Measurements from ENCODE around the gene CNGA3.
"Not testable (repeated sequence)": the region's sequence is repeated elsewhere in the genome, so short reads cannot be mapped to it uniquely, and the experiment has no call there.

Gene CNGA3

GRCh38 chr2:98403878-98404277 is 57.6 kb downstream of the CNGA3 start:
- no peak for DNase-seq (ENCODE audit: low spot score)

GRCh38 chr2:98404556-98405250 is 58.4 kb downstream of the CNGA3 start:
- DNase-seq (ENCODE audit: low spot score) = no peak

GRCh38 chr2:98405301-98405700 is 59.0 kb downstream of the CNGA3 start:
- no peak for DNase-seq (ENCODE audit: low spot score)

- DNase-seq (ENCODE audit: low spot score) = no peak
These were observed 61.9 kb downstream of the CNGA3 start for GRCh38 chr2:98408155-98408554.

GRCh38 chr2:98412751-98413458 is 66.6 kb downstream of the CNGA3 start:
- peak; percentile 67 for DNase-seq (ENCODE audit: low spot score)

GRCh38 chr2:98414246-98414645 is 68.0 kb downstream of the CNGA3 start:
- not testable (repeated sequence) for DNase-seq (ENCODE audit: low spot score)

GRCh38 chr2:98415719-98416248 is 69.5 kb downstream of the CNGA3 start:
- DNase-seq (ENCODE audit: low spot score) = not testable (repeated sequence)

GRCh38 chr2:98416383-98417159 is 70.3 kb downstream of the CNGA3 start:
- no peak for DNase-seq (ENCODE audit: low spot score)

- DNase-seq (ENCODE audit: low spot score) = no peak
These were observed 73.3 kb downstream of the CNGA3 start for GRCh38 chr2:98419544-98419943.

GRCh38 chr2:98419977-98420725 is 73.9 kb downstream of the CNGA3 start:
- no peak for DNase-seq (ENCODE audit: low spot score)

GRCh38 chr2:98422449-98422848 is 76.2 kb downstream of the CNGA3 start:
- no peak for DNase-seq (ENCODE audit: low spot score)

GRCh38 chr2:98426771-98427170 is 80.5 kb downstream of the CNGA3 start:
- DNase-seq (ENCODE audit: low spot score) = no peak

GRCh38 chr2:98432145-98432544 is 85.9 kb downstream of the CNGA3 start:
- no peak for DNase-seq (ENCODE audit: low spot score)

GRCh38 chr2:98433363-98433964 is 87.2 kb downstream of the CNGA3 start:
- no peak for DNase-seq (ENCODE audit: low spot score)

- no peak for DNase-seq (ENCODE audit: low spot score)
These were observed 88.2 kb downstream of the CNGA3 start for GRCh38 chr2:98434492-98434891.

- not testable (repeated sequence) for DNase-seq (ENCODE audit: low spot score)
These were observed 89.4 kb downstream of the CNGA3 start for GRCh38 chr2:98435670-98436069.

GRCh38 chr2:98436734-98437133 is 90.5 kb downstream of the CNGA3 start:
- DNase-seq (ENCODE audit: low spot score) = no peak

- no peak for DNase-seq (ENCODE audit: low spot score)
These were observed 92.2 kb downstream of the CNGA3 start for GRCh38 chr2:98438190-98439133.

GRCh38 chr2:98441706-98442450 is 95.6 kb downstream of the CNGA3 start:
- no peak for DNase-seq (ENCODE audit: low spot score)

- no peak for DNase-seq (ENCODE audit: low spot score)
These were observed 96.2 kb downstream of the CNGA3 start for GRCh38 chr2:98442488-98442887.

Measured in CD4-positive, alpha-beta T cell treated with Interleukin-6 at 100 ng/mL for 8 hours (primary cell).